ENCODE data around the gene SLC5A12. TPM values are rescaled to one million over a fixed set of nuclear protein-coding genes. Genes with fewer than 3 reads are reported as not detected.

The SLC5A12 gene
- total RNA-seq, 1 donor from 2014 or later = 4.7 TPM

DNA sequence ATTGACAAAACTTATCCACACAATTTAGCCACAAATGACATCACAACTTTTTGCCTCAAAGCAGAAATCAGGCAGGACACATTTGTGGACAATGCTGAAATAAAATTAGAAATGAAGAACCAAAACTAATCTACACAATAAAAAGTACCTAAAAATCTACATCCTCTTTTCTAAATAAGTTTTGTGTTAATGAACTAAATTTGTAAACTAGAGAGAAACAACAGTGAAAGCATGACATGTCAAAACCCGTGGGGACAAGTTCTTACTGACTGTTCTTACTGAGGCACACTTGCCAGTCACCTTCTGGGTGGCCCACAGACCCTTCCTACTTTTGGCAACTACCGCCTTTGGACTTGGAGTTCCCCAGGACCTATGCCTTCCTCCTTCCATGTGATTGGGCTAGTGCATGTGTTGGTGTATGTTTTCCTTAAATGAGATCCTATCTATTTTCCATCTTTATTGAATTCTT lies 89.1 kb downstream of the SLC5A12 start:
- TF ChIP-seq, protein P1, sequence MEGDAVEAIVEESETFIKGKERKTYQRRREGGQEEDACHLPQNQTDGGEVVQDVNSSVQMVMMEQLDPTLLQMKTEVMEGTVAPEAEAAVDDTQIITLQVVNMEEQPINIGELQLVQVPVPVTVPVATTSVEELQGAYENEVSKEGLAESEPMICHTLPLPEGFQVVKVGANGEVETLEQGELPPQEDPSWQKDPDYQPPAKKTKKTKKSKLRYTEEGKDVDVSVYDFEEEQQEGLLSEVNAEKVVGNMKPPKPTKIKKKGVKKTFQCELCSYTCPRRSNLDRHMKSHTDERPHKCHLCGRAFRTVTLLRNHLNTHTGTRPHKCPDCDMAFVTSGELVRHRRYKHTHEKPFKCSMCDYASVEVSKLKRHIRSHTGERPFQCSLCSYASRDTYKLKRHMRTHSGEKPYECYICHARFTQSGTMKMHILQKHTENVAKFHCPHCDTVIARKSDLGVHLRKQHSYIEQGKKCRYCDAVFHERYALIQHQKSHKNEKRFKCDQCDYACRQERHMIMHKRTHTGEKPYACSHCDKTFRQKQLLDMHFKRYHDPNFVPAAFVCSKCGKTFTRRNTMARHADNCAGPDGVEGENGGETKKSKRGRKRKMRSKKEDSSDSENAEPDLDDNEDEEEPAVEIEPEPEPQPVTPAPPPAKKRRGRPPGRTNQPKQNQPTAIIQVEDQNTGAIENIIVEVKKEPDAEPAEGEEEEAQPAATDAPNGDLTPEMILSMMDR (IDR thresholded peaks at IDR 0.05; ENCODE audit: unreplicated experiment) = no peak
- Mint-ChIP-seq H3K4me1 (peaks cover 7% of the 10 kb centered on the region), H3K4me3 (no peak overlapping the region), H3K27ac (no peak overlapping the region), H3K27me3 (ENCODE audit: low read depth) (no peaks in the 10 kb centered on the region), H3K36me3 (no peaks in the 10 kb centered on the region), H3K9me3 (no peaks in the 10 kb centered on the region)
- no peak for DNase-seq (ENCODE audit: low spot score in 2 of 2, unreplicated experiment in 2 of 2)

DNA sequence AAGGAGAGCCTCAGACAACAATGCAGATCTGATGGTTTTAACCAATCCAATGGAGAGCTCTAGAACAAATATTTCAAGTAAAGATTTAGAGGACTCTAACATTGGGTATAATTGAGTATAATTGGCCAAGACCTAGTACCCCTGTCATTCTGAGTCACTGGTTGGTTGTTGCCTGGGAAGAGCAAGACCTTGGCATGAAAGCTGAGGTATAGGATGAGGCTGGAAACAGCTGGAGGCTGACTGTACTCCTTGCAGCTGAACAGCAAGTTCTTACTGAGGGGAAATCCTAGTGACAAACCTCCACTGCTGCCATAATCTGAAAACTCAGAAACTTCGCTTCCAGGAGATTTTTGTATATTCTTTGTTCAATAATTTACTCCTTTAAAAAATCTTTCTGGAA lies 95.5 kb downstream of the SLC5A12 start:
- Mint-ChIP-seq H3K4me1 (peaks cover 11% of the 10 kb centered on the region), H3K4me3 (no peak overlapping the region), H3K36me3 (no peaks in the 10 kb centered on the region), H3K27me3 (ENCODE audit: low read depth) (peaks cover 2% of the 10 kb centered on the region), H3K9me3 (no peaks in the 10 kb centered on the region), H3K27ac (no peak overlapping the region)
- TF ChIP-seq, protein P1 (IDR thresholded peaks at IDR 0.05; ENCODE audit: unreplicated experiment) = no peak
- no peak for DNase-seq (ENCODE audit: low spot score in 2 of 2, unreplicated experiment in 2 of 2)

GRCh38 chr11:26623076-26623659 lies 98.7 kb downstream of the SLC5A12 start:
- TF ChIP-seq, protein P1 (IDR thresholded peaks at IDR 0.05; ENCODE audit: unreplicated experiment) = no peak
- H3K27ac Mint-ChIP-seq = no peak overlapping the region
- no peak for DNase-seq (ENCODE audit: low spot score in 2 of 2, unreplicated experiment in 2 of 2)
- H3K4me3 Mint-ChIP-seq = no peak overlapping the region
- H3K4me1 Mint-ChIP-seq = peaks cover 18% of the 10 kb centered on the region
- no peaks in the 10 kb centered on the region for H3K36me3 Mint-ChIP-seq
- no peaks in the 10 kb centered on the region for H3K9me3 Mint-ChIP-seq
- peaks cover 2% of the 10 kb centered on the region for H3K27me3 Mint-ChIP-seq (ENCODE audit: low read depth)

GRCh38 chr11:26622181-26622580 lies 99.7 kb downstream of the SLC5A12 start:
- Mint-ChIP-seq H3K4me1 (peaks cover 16% of the 10 kb centered on the region), H3K4me3 (no peak overlapping the region), H3K27ac (no peak overlapping the region), H3K27me3 (ENCODE audit: low read depth) (peaks cover 2% of the 10 kb centered on the region), H3K36me3 (no peaks in the 10 kb centered on the region), H3K9me3 (no peaks in the 10 kb centered on the region)
- TF ChIP-seq, protein P1 (IDR thresholded peaks at IDR 0.05; ENCODE audit: unreplicated experiment) = no peak
- no peak for DNase-seq (ENCODE audit: low spot score in 2 of 2, unreplicated experiment in 2 of 2)

DNA sequence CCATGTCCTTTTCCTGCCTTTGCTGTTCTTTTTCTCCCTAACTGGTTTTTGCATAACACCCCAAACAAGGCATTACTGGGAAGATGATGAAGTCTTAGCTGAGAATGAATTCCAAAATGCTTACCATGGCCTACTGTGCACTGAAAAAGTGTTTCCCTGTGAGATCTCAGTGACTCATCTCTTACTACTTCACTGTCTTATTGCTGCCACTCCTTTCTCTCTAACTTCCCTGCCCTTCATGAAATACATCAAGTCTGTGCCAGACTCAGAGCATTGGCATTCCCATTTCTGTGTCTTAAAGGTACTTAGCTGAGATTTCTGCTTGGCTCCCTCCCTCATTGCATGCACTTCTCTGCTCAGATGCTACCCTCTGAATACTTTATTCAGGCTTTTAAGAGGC lies 100.7 kb downstream of the SLC5A12 start:
- TF ChIP-seq, protein P1 (IDR thresholded peaks at IDR 0.05; ENCODE audit: unreplicated experiment) = no peak
- no peak overlapping the region for H3K4me3 Mint-ChIP-seq
- no peak overlapping the region for H3K27ac Mint-ChIP-seq
- DNase-seq (ENCODE audit: low spot score in 2 of 2, unreplicated experiment in 2 of 2) = no peak
- H3K36me3 Mint-ChIP-seq = no peaks in the 10 kb centered on the region
- peaks cover 16% of the 10 kb centered on the region for H3K4me1 Mint-ChIP-seq
- H3K27me3 Mint-ChIP-seq (ENCODE audit: low read depth) = no peaks in the 10 kb centered on the region
- H3K9me3 Mint-ChIP-seq = no peaks in the 10 kb centered on the region

All from mesothelial cell of epicardium (in vitro differentiated cells).